Measurements from ENCODE around the gene TRMT44. TPM values are rescaled to one million over a fixed set of nuclear protein-coding genes. Genes with fewer than 3 reads are reported as not detected.
"Not testable (repeated sequence)": the region's sequence is repeated elsewhere in the genome, so short reads cannot be mapped to it uniquely, and the experiment has no call there.

TRMT44 gene
- total and polyA plus RNA-seq, 8 donors: 1.8 to 39.7 (median 8.4) TPM

DNA sequence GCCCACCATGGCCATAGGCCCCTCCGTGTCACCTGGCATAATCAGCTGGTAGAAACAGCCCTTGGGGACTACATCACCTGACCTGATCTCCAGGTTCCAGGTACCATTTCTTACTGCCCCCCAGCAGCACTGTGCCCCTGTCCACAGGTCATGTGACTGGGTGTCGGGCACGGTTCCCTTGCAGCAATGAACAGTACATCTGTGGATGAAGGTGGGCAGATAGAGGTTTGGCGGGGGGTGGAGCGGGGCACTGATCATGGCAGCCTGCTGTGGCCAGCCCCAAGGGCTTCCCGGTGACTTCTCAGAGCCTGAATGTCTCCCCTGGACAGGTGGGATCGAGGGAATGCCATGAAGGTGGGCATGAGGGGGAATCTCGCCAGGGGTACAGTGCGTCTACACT, 37.8 kb downstream of the TRMT44 start:
- DNase-seq: no peak
- H3K4me3 ChIP-seq: no peak overlapping the region
- intact Hi-C loops (cut with DNase I; ENCODE audit: low total_unique reads): no loop called here

DNA sequence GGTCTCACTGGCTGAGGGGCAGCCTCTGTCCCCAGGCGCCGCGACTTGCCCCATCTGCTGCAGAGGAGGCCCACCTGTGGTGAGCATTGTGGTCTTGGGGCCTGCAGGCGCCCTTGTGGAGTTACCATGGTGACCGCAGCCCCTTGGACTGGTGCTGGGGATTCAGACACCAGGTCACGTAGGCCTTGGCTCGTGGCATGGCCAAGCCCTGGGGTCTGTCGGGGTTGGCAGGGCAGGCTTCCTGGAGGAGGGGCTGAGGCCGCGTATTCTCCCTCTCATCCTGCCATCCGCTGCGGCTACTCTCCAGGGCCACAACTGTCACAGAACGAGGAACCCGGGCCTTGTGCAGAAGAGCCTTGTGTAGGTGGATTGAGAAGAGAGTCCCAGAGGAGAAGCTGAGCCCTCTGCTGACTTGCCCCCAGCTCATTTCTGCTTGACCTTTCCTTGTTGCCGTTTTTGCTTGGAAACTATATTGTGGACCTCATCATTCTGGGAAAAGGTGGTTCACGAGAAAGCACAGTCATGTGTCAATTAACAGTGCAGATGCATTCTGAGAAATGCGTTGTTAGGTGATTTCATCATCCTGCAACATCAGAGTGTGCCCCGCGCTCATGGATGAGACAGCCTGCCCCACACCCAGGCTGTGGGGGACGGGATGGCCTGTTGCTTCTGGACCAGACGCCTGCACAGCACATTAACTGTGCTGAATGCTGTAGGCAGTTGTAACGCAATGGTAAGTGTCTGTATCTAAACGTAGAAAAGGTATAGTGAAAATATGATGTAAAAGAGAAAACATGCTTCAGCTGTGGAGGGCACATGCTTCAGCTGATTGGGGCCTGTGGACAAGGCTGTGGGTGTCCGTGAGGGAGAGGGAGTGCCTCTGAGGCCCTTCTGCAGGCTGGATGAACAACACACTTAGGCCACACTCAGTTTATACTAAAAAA, 38.5 kb downstream of the TRMT44 start:
- Histone ChIP-seq H3K9me3 (no peaks in the 10 kb centered on the region), H3K36me3 (peaks cover 5 to 49% (median 38%) of the 10 kb centered on the region in 4 donors), H3K27me3 (no peaks in the 10 kb centered on the region), H3K27ac (no peak overlapping the region), H3K4me1 (peaks cover 0 to 2% (median 0%) of the 10 kb centered on the region in 4 donors), H3K4me3 (no peak overlapping the region)
- 85 to 93% (median 90%) methylated on average over 17 to 24 of the region's 24 CpGs for WGBS, 5 donors
- DNase-seq: no peak
- intact Hi-C loops (cut with DNase I; ENCODE audit: low total_unique reads): no loop called here
- TF ChIP-seq EP300 (IDR thresholded peaks at IDR 0.05) (no peak), POLR2A (IDR thresholded peaks at IDR 0.05) (no peak), POLR2AphosphoS5 (IDR thresholded peaks at IDR 0.05) (no peak)
- TF ChIP-seq, protein P1, sequence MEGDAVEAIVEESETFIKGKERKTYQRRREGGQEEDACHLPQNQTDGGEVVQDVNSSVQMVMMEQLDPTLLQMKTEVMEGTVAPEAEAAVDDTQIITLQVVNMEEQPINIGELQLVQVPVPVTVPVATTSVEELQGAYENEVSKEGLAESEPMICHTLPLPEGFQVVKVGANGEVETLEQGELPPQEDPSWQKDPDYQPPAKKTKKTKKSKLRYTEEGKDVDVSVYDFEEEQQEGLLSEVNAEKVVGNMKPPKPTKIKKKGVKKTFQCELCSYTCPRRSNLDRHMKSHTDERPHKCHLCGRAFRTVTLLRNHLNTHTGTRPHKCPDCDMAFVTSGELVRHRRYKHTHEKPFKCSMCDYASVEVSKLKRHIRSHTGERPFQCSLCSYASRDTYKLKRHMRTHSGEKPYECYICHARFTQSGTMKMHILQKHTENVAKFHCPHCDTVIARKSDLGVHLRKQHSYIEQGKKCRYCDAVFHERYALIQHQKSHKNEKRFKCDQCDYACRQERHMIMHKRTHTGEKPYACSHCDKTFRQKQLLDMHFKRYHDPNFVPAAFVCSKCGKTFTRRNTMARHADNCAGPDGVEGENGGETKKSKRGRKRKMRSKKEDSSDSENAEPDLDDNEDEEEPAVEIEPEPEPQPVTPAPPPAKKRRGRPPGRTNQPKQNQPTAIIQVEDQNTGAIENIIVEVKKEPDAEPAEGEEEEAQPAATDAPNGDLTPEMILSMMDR (IDR thresholded peaks at IDR 0.05): no peak

More for the DNA sequence above, 37.8 kb downstream of the TRMT44 start:
- no peaks in the 10 kb centered on the region for H3K27me3 ChIP-seq
- no peak for TF ChIP-seq POLR2A (IDR thresholded peaks at IDR 0.05)
- no peak for TF ChIP-seq POLR2AphosphoS5 (IDR thresholded peaks at IDR 0.05)
- no peak for TF ChIP-seq EP300 (IDR thresholded peaks at IDR 0.05)
- TF ChIP-seq, protein P1 (IDR thresholded peaks at IDR 0.05): no peak
- H3K27ac ChIP-seq: no peak overlapping the region
- WGBS, 5 donors: 88 to 97% (median 92%) methylated on average over 3 to 9 of the region's 9 CpGs
- peaks cover 5 to 49% (median 38%) of the 10 kb centered on the region in 4 donors for H3K36me3 ChIP-seq
- H3K4me1 ChIP-seq: peaks cover 0 to 9% (median 4%) of the 10 kb centered on the region in 4 donors
- no peaks in the 10 kb centered on the region for H3K9me3 ChIP-seq

- intact Hi-C loops (cut with DNase I; ENCODE audit: low total_unique reads): no loop called here
- WGBS, 5 donors: 89 to 93% (median 92%) methylated on average over 11 of the region's 11 CpGs
- no peak for DNase-seq
- Histone ChIP-seq H3K27me3 (no peaks in the 10 kb centered on the region), H3K4me3 (no peak overlapping the region), H3K36me3 (peaks cover 5 to 47% (median 35%) of the 10 kb centered on the region in 4 donors), H3K4me1 (no peaks in the 10 kb centered on the region), H3K9me3 (no peaks in the 10 kb centered on the region), H3K27ac (no peak overlapping the region)
- TF ChIP-seq, protein P1 (IDR thresholded peaks at IDR 0.05): no peak
- TF ChIP-seq POLR2A (IDR thresholded peaks at IDR 0.05) (no peak), EP300 (IDR thresholded peaks at IDR 0.05) (no peak), POLR2AphosphoS5 (IDR thresholded peaks at IDR 0.05) (no peak)
Measured at GRCh38 chr4:8480221-8480620, 39.6 kb downstream of the TRMT44 start.

- H3K9me3 ChIP-seq; DNase-seq; intact Hi-C loops (cut with DNase I; ENCODE audit: low total_unique reads); H3K27ac ChIP-seq; H3K4me1 ChIP-seq; H3K36me3 ChIP-seq; H3K27me3 ChIP-seq; H3K4me3 ChIP-seq: not testable (repeated sequence)
- 28 to 52% (median 42%) methylated on average over 7 to 9 of the region's 9 CpGs for WGBS, 5 donors
Measured at GRCh38 chr4:8486643-8487042, 46.1 kb downstream of the TRMT44 start.

Measured in stomach (tissue), 9 donors.